IPS DF 4.7 (cell line): ENCODE results near the gene LMO4.

Experiments used
- DNase-seq: peaks from one replicate; pipeline ENCODE4 v3.0.0-alpha.2; 2013; ENCODE audit warnings: low spot score; ENCODE audit errors: extremely low read depth

The LMO4 gene

DNA sequence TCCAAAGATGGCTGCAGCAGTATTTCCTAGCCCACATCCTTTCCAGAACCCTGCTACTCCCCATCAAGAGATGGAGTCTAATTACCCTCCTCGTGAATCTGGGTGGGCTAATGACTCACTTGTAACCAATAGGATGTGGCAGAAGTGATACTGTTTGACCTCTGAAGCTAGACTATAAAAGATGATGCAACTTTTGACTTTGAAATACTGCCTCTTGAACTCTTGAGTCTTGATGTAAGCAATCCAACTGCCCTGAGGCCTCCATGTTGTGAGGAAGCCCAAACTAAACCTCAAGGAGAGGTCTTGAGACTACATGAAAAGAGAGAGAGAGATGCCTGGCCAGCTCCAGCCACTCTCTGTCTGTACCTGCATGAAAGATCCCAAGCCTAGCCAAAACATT, 29.5 kb downstream of the LMO4 start:
- no peak for DNase-seq

DNA sequence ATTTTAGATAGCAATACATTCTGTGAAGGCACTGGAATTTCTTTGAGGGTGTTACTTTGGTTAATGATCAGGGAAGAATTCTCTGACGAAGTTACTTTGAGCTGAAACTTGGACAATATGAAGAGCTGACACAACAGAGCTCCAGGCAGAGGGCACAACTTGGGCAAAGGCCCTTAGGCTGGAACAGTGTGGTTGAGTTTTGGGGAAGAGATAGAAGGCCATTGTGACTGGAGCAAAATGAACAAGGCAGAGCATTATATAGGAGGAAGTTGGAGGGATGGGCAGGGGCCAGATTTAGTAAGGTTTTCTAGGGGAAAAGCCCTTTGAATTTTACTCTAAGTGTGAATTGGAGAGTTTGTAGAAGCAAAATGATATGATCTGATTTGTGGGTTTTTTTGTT, 30.9 kb downstream of the LMO4 start:
- no peak for DNase-seq

DNA sequence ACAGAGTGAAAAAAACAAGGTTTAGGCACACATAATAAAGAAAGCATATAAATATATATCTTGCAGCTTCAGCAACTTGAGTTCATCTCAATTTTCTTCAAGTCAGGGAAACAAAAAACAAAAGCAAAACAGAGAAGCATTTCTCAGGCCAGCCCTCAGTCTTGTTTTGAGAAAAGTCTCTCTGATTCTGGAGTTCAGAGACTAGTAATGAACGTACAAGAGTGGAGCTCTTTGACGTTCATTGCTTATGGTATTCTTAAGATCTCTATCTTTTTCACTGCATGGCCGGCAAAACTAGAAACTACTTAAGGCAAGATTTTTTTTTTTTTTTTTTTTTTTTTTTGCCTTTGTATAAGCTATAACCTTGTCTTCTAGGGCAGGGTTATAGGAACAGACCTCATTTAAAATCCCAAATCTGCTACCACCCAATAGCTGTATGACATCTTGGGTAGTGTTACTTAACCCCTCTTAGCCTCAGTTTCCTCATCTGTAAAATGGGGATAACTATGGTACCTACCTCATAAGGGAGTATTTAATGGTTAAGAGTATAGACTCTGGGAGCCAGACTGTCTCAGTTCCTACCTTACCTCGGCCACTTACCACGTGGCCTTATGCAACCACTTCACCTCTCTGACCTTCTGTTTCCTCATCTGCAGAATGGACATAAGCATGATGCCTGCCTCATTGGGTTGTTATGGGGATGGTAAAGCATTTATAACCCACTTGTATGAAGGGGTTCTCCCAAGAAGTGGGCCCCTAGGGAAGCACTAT, 33.6 kb downstream of the LMO4 start:
- DNase-seq, result no peak

DNA sequence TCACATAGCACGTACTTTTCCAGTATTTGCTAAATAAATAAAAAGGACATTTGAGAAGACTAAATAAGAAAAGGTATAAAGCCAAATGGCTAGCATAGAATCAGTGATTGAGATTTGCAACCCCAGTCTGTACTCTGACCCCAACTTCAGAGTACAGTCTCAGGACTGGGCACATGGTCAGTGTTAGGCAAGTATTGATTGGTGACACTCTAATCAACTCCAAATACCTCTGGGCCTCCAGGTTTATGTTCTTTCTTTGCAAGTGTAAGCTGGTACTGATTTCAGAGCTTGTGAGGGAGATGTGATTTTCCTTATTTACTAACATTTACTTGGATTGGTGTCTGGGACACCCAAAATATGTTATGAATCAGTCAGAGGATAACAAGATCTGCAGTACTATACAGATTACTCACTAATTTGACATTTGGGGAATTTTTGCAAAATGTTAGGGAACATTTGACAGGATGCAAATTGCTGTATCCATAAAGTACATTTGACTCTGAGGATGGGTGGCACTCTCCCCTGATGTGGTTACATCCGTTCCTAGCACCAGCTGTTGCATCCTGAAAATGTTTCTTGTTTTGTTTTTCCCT, 34.2 kb downstream of the LMO4 start:
- no peak for DNase-seq

DNA sequence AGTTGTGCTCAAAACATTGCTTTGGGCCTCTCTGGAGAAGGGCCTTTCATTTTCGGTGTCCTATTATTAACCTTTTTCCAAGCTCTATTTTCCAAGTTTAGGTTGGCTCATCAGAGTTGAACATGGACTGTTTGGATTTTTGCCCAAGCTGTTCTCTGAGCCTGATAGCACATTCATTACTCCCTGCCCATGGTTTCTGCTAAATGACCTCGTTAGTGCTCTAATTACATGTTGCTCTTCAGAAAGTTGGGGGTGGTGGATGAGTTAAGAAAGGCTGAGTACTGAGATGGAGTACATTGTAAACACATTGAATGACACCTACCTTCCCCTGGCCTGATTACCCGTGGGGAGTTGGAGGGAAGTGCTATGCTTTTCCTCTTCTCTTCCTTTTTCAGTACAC, 38.9 kb downstream of the LMO4 start:
- no peak for DNase-seq

DNA sequence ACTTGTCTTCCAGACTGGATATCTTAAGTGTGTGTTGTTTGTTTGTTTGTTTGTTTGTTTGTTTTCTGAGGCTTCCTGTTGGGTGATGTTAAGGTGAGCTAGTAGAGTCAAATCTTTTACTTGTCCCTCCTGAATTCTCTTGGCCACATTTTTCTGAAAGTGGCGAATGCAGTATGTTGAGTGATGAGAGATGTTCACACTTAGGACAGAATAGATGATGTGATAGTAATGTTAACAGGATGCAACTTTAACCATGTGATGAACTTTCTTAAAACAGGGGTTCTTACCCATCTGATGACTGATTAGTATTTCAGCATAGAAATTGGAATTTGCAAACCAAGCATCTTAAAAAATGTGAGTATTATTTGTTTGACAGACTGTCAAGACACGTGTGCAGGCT, 40.2 kb downstream of the LMO4 start:
- DNase-seq, result no peak

DNA sequence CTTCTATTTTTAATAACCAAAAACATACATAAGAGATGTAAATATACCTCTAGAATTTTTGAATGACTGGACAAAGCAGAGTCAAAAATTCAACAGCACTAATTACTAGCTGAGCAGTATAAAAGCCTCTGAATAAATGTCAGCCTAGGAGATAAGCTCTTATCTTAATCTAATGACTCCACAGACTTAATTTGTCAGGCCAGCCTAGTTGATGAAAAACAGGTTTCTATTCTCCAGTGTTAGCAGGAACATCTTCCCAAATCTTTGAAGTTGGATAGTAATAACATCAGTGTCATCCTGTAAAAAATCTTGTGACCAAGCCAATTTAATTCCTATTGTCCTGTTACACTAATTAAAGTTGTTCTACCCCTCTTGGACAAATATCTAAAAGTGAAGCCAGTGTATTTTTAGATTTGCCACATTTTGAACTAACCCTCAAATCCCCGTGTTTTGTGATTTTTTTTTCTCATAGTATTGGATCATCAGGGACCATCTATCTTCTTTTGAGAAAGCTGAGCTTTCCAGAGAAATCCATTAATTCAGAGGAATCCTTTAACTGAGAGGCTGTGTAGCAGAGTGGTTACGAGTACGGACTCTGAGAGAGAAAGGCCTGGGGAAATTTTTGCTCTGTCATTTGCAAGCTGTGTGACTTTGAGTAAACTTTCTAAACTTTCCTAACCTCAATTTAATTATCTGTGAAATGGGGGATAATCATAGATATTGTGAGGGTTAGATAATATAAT, 41.2 kb downstream of the LMO4 start:
- no peak for DNase-seq

DNA sequence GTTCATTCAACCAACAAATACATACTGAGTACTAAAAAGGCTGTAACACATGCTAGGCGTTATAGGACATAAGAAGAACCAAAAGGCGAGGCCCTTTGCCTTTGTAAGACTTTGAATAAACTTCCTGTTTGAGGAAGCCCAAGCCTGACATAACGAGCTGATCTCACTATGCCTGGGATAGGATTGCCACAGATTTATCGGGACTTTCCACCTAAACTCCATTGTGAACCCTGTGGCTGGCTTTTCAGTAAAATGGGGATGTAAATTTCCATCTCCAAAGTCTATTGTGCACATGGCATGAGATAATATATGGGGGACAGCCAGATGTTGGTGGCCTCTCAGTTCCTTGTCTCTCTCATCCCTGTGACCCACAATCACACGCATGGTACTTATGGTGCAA, 41.9 kb downstream of the LMO4 start:
- DNase-seq, result no peak

DNA sequence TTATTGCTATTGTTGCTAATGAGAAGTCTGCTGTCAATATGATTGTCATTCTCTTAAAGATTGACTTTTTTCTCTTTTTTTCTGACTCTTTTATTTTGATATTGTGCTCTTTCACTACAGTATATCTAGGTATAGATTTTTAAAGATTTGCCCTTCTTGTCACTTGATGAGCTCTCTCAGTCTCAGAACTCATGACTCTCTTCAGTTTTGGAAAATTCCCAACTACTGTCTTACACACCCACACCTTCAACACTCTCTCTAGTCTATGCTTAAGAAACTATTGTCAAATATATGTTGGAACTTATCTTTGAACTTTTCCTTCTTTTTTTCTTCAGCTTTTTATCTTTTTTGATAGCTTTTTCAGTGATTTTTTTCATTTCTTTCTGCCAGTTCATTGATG, 50.6 kb downstream of the LMO4 start:
- no peak for DNase-seq

DNA sequence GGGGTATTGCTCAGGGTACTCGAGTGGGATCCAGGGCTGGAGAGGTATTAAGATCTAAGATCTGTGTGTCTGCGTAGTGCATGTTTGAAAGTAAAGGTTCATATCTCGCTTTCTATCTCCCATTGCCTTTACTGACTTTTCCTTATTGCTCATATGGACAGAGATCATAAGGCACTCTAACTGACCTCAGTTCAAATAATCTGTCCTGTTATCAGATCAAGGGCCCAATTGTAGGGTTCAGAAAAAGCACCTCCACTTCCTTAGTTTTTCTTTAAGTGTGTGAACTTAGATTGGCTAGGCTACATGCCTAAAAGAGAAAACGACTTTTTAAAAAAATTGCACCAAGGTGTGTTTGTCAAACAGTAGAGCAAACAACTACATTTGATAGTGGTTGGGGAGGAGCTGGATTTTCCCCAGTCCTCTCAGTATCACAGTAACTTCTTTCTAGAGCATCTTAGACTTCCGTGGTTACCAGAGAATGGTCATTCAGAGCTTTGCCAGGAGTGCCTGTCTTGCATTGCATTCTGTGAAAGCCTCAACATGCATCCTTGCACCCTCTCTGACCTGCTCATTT, 57.6 kb downstream of the LMO4 start:
- no peak for DNase-seq

DNA sequence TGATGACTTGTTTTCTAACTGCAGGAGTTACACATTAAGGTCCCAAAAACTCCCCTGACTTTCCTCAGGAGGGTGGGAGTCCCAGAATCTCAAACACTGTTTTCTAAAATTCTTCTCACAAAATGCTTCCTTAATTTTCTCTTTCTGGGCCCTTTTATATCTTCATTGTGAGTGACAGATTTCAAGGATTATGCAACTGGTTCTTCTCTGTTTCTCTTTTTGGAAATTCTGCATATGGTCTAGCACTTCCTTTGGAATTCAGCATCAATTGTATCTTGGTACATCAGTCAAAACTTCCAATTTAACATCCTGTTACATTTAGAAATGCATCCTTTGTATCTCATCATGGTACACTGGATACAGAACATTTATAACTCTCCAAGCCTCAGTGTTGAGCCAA, 59.7 kb downstream of the LMO4 start:
- DNase-seq, result no peak

DNA sequence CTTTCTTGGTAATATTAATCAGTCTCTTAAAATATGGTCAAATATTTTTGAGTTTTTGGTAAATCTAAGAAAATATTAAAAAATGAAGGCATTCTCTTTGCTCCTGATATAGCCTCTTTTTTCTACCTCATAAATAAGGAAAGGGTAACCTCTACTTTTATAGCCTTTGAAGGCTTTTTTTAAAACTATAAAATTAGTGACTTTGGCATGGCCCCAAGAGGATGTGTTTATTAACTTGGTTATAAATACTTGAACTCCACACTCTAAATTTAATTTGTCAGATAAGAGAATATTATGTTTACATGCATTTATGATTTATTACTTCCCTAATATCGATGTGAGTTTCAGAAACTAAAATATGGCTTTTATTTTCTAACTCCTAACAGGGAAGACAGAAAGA, 60.3 kb downstream of the LMO4 start:
- DNase-seq, result no peak

DNA sequence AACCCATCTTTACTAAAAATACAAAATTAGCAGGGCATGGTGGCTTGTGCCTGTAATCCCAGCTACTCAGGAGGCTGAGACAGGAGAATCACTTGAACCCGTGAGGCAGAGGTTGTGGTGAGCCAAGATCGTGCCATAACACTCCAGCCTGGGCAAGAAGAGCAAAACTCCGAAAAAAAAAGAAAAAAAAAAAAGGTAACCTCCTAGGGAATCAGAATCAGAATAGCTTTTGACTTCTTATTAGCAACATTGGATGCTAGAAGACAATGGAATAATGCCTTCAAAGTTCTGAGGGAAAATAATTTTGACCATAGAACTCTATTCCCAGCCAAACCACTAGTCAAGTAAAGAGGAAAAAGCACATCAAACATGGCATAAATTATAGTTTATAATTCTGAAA, 60.9 kb downstream of the LMO4 start:
- no peak for DNase-seq

DNA sequence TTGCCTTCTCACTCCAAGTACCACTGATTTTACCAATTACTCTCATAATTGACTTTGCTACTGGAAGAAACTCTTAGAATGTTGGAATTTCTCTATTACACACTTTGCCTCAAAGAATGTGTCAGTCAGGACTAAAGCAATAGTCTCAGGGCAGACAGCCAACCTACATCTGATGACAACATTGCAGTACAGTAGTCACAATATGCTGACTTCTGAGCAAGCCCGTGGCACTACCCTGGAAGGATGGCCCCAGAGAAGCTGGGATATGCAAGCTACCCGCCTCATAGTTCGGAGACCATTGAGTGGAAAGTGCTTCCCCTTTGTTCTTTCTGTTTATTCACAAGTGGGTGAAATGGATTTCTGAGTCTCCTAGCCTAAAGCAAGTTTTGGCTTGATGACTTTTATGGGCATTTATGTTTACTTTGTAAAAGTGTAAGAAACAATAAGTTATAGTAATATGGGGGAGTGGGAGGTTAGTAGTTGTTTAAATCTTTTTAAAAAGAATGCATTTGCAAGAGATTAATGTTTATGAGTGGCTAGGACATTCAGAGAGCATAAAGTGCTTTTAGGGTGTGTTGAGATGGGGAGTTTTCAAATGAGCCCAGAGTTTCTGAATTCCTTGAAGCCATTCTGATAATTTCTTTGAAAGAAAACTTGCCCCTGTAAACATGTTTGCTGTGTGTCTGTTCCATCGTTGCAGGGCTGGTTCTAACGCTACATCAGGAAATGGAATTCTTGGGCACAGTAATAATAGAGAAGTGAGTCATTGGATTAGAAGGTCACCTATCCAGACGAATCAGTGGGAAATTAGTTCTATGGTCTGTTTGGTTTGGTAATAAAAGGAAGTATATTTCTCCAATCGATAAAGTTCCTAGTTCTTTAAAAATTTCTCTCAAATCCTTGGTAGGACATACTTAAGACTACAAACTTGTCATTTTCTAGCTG, 63.8 kb downstream of the LMO4 start:
- DNase-seq, result no peak

DNA sequence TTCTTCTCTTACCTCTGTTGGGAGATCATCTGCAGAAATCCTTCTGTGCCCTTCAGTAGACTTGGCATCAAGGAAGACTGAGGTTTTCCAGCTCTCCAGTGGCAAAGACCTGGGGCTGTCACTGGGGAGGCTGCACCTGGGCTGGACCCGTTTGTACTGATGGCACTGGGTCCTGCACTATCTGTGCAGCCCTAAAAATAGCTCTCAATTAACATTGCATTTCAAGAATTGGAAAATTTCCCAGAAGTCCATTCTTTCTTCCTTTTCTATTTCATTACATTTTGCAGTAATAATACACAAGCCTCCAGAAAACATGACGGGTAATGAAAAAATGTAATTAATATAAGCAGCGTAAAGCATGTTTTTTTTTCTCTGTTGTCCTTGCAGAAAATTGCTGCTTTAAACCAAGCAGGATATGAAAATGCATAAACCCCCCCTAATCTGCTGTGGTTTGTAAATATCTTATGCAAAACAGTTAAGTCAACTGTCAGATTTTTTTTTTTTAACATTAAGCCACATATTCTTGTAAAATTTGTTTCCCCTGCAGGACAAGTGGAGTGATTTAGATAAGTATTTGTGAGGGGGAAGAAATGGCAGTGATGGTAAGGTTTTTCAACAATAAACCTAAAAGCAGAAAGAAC, 64.9 kb downstream of the LMO4 start:
- DNase-seq, result no peak

DNA sequence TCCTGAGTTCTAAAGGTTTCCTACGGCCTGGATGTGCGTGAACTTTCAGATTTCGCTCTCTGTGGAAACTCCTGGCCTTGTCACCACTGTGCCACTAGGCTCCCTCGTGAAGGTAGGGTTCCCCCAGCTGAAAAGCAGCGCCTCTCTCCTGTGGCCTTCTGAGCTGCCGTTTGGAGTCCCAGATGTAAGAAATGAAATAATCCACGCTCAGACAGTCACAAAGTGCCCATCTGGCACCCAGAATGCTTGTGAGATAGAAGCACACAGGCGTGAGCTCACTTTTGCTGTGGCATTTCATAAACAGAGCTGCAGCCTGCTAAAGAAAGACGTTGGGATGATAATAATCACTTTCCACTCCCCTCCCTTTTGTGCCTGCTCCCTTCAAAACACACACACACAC, 65.8 kb downstream of the LMO4 start:
- DNase-seq, result no peak

DNA sequence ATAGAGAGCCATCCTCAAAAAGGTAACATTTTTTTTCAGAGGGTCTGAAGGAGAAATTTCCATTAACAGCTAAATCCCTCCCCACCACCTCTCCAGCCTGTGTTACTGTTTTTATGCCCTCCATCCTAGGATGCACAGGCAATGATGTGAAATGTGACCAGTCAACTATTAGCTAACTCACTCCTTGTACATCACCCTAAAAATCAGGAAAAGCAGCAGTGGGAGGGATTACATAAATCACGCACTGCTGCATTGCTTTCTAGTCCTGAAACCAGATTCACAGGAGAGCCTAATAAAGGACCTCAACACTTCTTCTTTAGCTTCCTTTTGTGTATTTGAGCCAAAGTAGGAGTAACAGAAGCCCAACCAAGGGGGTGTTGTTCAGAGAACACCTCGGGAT, 66.3 kb downstream of the LMO4 start:
- no peak for DNase-seq
